ENCODE data around the gene ITSN2. TPM values are rescaled to one million over a fixed set of nuclear protein-coding genes. Genes with fewer than 3 reads are reported as not detected.

ITSN2 gene
- total and polyA plus RNA-seq, 10 donors = 41.1 to 150 (median 107) TPM

- WGBS, 5 donors = 73 to 98% (median 83%) methylated on average over 1 of the region's 1 CpG
- no peak for DNase-seq
- Histone ChIP-seq H3K27me3 (replicated peaks in 1 of 7) (no peaks in the 10 kb centered on the region), H3K4me1 (peaks cover 0 to 9% (median 0%) of the 10 kb centered on the region in 6 donors), H3K36me3 (peaks cover 0 to 100% (median 54%) of the 10 kb centered on the region in 6 donors), H3K9me3 (no peaks in the 10 kb centered on the region), H3K27ac (no peak overlapping the region), H3K4me3 (no peak overlapping the region)
- intact Hi-C loops (cut with DNase I; ENCODE audit: low total_unique reads) = no loop called here
- TF ChIP-seq, protein P1, sequence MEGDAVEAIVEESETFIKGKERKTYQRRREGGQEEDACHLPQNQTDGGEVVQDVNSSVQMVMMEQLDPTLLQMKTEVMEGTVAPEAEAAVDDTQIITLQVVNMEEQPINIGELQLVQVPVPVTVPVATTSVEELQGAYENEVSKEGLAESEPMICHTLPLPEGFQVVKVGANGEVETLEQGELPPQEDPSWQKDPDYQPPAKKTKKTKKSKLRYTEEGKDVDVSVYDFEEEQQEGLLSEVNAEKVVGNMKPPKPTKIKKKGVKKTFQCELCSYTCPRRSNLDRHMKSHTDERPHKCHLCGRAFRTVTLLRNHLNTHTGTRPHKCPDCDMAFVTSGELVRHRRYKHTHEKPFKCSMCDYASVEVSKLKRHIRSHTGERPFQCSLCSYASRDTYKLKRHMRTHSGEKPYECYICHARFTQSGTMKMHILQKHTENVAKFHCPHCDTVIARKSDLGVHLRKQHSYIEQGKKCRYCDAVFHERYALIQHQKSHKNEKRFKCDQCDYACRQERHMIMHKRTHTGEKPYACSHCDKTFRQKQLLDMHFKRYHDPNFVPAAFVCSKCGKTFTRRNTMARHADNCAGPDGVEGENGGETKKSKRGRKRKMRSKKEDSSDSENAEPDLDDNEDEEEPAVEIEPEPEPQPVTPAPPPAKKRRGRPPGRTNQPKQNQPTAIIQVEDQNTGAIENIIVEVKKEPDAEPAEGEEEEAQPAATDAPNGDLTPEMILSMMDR (IDR thresholded peaks at IDR 0.05 in 8 of 11, conservative IDR thresholded peaks at IDR 0.05 in 3 of 11) = no peak
- TF ChIP-seq POLR2AphosphoS5 (IDR thresholded peaks at IDR 0.05) = no peak
- no peak for TF ChIP-seq POLR2A (IDR thresholded peaks at IDR 0.05)
Observed at GRCh38 chr2:24262421-24262970, 97.8 kb downstream of the ITSN2 start.

- Histone ChIP-seq H3K27ac (no peak overlapping the region), H3K4me3 (no peak overlapping the region), H3K36me3 (peaks cover 0 to 100% (median 59%) of the 10 kb centered on the region in 6 donors), H3K4me1 (peaks cover 0 to 9% (median 0%) of the 10 kb centered on the region in 6 donors), H3K27me3 (replicated peaks in 1 of 7) (no peaks in the 10 kb centered on the region), H3K9me3 (no peaks in the 10 kb centered on the region)
- 52 to 66% (median 59%) methylated on average over 3 of the region's 3 CpGs for WGBS, 5 donors
- TF ChIP-seq POLR2AphosphoS5 (IDR thresholded peaks at IDR 0.05) (no peak), POLR2A (IDR thresholded peaks at IDR 0.05) (no peak)
- TF ChIP-seq, protein P1 (IDR thresholded peaks at IDR 0.05 in 8 of 11, conservative IDR thresholded peaks at IDR 0.05 in 3 of 11) = no peak
- intact Hi-C loops (cut with DNase I; ENCODE audit: low total_unique reads) = no loop called here
- no peak for DNase-seq
Observed at GRCh38 chr2:24261441-24261840, 98.9 kb downstream of the ITSN2 start.

DNA sequence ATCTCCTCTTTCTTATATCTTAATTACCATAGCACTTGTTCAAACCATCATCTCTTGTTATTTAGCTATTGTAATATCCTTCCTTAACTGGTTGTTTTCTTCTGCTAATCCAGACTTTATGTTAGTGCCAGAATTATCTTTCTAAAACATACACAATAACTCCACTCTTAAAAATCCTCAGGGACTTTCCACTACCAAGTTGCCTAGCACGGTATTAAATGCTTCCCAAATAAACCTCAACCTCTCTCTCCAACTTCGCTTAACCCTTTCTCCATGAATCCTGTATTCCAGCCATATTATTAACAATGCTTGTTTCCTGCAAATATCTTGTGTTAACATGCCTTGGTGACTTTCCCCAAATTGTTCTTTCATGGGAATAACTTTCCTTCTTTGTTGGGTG, 101.0 kb downstream of the ITSN2 start:
- Histone ChIP-seq H3K4me3 (no peak overlapping the region), H3K27ac (no peak overlapping the region), H3K36me3 (peaks cover 0 to 100% (median 61%) of the 10 kb centered on the region in 6 donors), H3K4me1 (peaks cover 0 to 9% (median 0%) of the 10 kb centered on the region in 6 donors), H3K27me3 (replicated peaks in 1 of 7) (no peaks in the 10 kb centered on the region), H3K9me3 (no peaks in the 10 kb centered on the region)
- 72 to 87% (median 81%) methylated on average over 2 of the region's 2 CpGs for WGBS, 5 donors
- intact Hi-C loops (cut with DNase I; ENCODE audit: low total_unique reads) = no loop called here
- no peak for DNase-seq
- TF ChIP-seq POLR2A (IDR thresholded peaks at IDR 0.05) (no peak), POLR2AphosphoS5 (IDR thresholded peaks at IDR 0.05) (no peak)
- TF ChIP-seq, protein P1 (IDR thresholded peaks at IDR 0.05 in 8 of 11, conservative IDR thresholded peaks at IDR 0.05 in 3 of 11) = no peak

DNA sequence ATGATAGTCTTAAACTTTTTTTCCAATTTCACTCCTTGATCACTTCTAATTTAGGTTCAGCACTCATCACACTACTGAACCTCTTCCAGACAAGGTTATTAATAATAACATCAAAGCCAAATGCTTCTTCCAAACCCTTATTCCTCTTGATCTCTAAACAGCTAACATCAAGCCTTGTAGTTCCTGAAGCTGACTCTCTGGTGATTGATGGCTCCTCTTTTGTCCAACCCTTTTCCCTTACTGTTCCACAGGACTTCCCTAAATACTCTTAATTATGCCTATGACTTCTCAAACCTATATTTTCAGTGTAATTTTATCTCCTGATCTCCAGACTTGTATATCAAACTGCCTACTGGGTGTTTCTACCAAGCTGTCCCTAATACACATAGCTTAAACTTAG, 101.6 kb downstream of the ITSN2 start:
- DNase-seq = no peak
- Histone ChIP-seq H3K4me1 (peaks cover 0 to 9% (median 0%) of the 10 kb centered on the region in 6 donors), H3K4me3 (no peak overlapping the region), H3K27me3 (replicated peaks in 1 of 7) (no peaks in the 10 kb centered on the region), H3K27ac (no peak overlapping the region), H3K9me3 (no peaks in the 10 kb centered on the region), H3K36me3 (peaks cover 0 to 100% (median 64%) of the 10 kb centered on the region in 6 donors)
- intact Hi-C loops (cut with DNase I; ENCODE audit: low total_unique reads) = no loop called here
- no peak for TF ChIP-seq POLR2A (IDR thresholded peaks at IDR 0.05)
- TF ChIP-seq, protein P1 (IDR thresholded peaks at IDR 0.05 in 8 of 11, conservative IDR thresholded peaks at IDR 0.05 in 3 of 11) = no peak
- no peak for TF ChIP-seq POLR2AphosphoS5 (IDR thresholded peaks at IDR 0.05)
